Neural cell (in vitro differentiated cells): Measurements from ENCODE around the gene INPP5D. TPM values are rescaled to one million over a fixed set of nuclear protein-coding genes. Genes with fewer than 3 reads are reported as not detected.

Source experiments
- H2AFZ ChIP-seq: fragments of 200-600, 300-800 bp; sonication (generic), shearing (Covaris generic); 2 replicates; pipeline ENCODE4 v1.6.0; 2014; ENCODE audit warnings: low read depth, mild to moderate bottlenecking, antibody characterized with exemption, low read length, moderate library complexity
- H3F3A ChIP-seq: fragments of 200-600 bp; shearing (Covaris generic); 2 replicates; pipeline ENCODE4 v1.6.1; 2016; ENCODE audit warnings: mild to moderate bottlenecking, moderate library complexity, mixed read lengths, antibody characterized with exemption, low read length; ENCODE audit not compliant: insufficient read depth, poor library complexity, severe bottlenecking
- H3K27ac ChIP-seq: fragments of 200-600, 300-800 bp; sonication (generic), shearing (Covaris generic); 2 replicates; pipeline ENCODE4 v1.5.1; 2014; ENCODE audit warnings: mild to moderate bottlenecking, low read length, moderate library complexity
- H3K27me3 ChIP-seq: fragments of 300-800, 200-600 bp; sonication (generic), shearing (Covaris generic); 2 replicates; pipeline ENCODE4 v1.6.0; 2014; ENCODE audit warnings: mild to moderate bottlenecking, low read depth, low read length, moderate library complexity; ENCODE audit not compliant: insufficient read depth
- H3K36me3 ChIP-seq: fragments of 300-800, 200-600 bp; sonication (generic), shearing (Covaris generic); 2 replicates; pipeline ENCODE4 v1.5.1; 2014; ENCODE audit warnings: mild to moderate bottlenecking, antibody characterized with exemption, low read length, moderate library complexity; ENCODE audit not compliant: insufficient read depth
- H3K4me2 ChIP-seq: fragments of 300-800, 200-600 bp; sonication (generic), shearing (Covaris generic); 2 replicates; pipeline ENCODE4 v1.6.0; 2014; ENCODE audit warnings: mild to moderate bottlenecking, low read length
- H3K4me3 ChIP-seq: fragments of 300-800, 200-600 bp; sonication (generic), shearing (Covaris generic); 2 replicates; pipeline ENCODE4 v1.5.1; 2014; ENCODE audit warnings: mild to moderate bottlenecking, low read length, moderate library complexity
- H3K79me2 ChIP-seq: fragments of 200-600 bp; shearing (Covaris generic); replicated peaks from 2 replicates; pipeline ENCODE4 v1.6.0; 2014; ENCODE audit warnings: mild to moderate bottlenecking, low read length, moderate library complexity; ENCODE audit not compliant: insufficient read depth
- H3K9ac ChIP-seq: fragments of 300-800, 200-600 bp; sonication (generic), shearing (Covaris generic); 2 replicates; pipeline ENCODE4 v1.6.1; 2016; ENCODE audit warnings: mild to moderate bottlenecking, low read length, mixed read lengths
- H3K9me2 ChIP-seq: fragments of 200-600 bp; shearing (Covaris generic); 2 replicates; pipeline ENCODE4 v1.6.1; 2016; ENCODE audit warnings: mild to moderate bottlenecking, low read length, mixed read lengths; ENCODE audit not compliant: insufficient read depth
- H3K9me3 ChIP-seq: fragments of 200-600, 300-800 bp; sonication (generic), shearing (Covaris generic); 2 replicates; pipeline ENCODE4 v1.6.1; 2016; ENCODE audit warnings: mild to moderate bottlenecking, mixed run types, low read length, moderate library complexity, mixed read lengths
- H4K20me1 ChIP-seq: fragments of 200-600 bp; shearing (Covaris generic); 2 replicates; pipeline ENCODE4 v1.6.1; 2016; ENCODE audit warnings: mild to moderate bottlenecking, mixed run types; ENCODE audit not compliant: insufficient read depth
- EP300 ChIP-seq: fragments of 450-650 bp; conservative IDR thresholded peaks from 2 replicates; pipeline ENCODE4 v1.6.1; 2014; ENCODE audit warnings: antibody characterized with exemption, mild to moderate bottlenecking, moderate library complexity; ENCODE audit not compliant: poor library complexity, severe bottlenecking
- EZH2 ChIP-seq: fragments of 200-600, 300-800 bp; shearing (Covaris generic), sonication (generic); IDR thresholded peaks from 2 replicates; pipeline ENCODE4 v1.6.1; 2014; ENCODE audit warnings: antibody characterized with exemption, low read length, borderline replicate concordance, mild to moderate bottlenecking; ENCODE audit not compliant: insufficient read depth, poor library complexity, severe bottlenecking
- MXI1 ChIP-seq: fragments of 450-650 bp; conservative IDR thresholded peaks from 2 replicates; pipeline ENCODE4 v1.6.1; 2014; ENCODE audit warnings: antibody characterized with exemption, mild to moderate bottlenecking; ENCODE audit not compliant: poor library complexity, severe bottlenecking
- POLR2AphosphoS5 ChIP-seq: IDR thresholded peaks from 2 replicates; pipeline ENCODE4 v1.6.1; 2012
- RAD21 ChIP-seq: fragments of 450-650 bp; conservative IDR thresholded peaks from 2 replicates; pipeline ENCODE4 v1.6.1; 2014; ENCODE audit warnings: antibody characterized with exemption, mild to moderate bottlenecking, moderate library complexity
- SMC3 ChIP-seq: fragments of 450-650 bp; conservative IDR thresholded peaks from 2 replicates; pipeline ENCODE4 v1.6.1; 2014; ENCODE audit warnings: antibody characterized with exemption, mild to moderate bottlenecking, moderate library complexity; ENCODE audit not compliant: poor library complexity
- TAF1 ChIP-seq: IDR thresholded peaks from 2 replicates; pipeline ENCODE4 v1.6.1; 2012; ENCODE audit warnings: low read depth
- polyA plus RNA-seq: library from polyadenylated mRNA; depleted of rRNA; stranded (reverse); fragments of >200 nt; gene quantifications from 2 replicates; pipeline ENCODE4 v1.2.3, GENCODE V29; 2014
- TF ChIP-seq, protein P1 (sequence below): fragments of 450-650 bp; IDR thresholded peaks from 2 replicates; pipeline ENCODE4 v1.5.1; 2014; ENCODE audit warnings: antibody characterized with exemption, mild to moderate bottlenecking, moderate library complexity; ENCODE audit not compliant: poor library complexity, severe bottlenecking
- TF ChIP-seq, protein P2 (sequence below): IDR thresholded peaks from 2 replicates; pipeline ENCODE4 v1.6.1; 2012; ENCODE audit warnings: borderline replicate concordance

The INPP5D gene
- polyA plus RNA-seq, 1 donor from 2014 or later: not detected

DNA sequence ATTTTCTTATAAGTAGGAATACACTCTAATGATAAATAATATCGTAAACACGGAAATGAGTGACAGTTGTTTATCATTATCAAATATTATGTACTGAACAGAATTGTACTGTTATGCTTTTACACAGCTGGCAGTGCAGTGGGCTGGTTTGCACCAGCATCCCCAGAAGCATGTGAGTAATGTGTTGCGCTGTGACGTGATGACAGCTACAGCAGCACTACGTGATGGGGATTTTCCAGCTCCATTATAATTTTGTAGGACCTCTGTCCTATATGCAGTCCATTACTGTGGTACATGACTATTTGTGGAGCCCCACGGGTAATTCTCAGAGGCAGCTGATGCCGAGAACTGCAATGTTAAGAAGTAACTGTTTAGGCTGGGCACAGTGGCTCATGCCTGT, 114.0 kb downstream of the INPP5D start:
- no peaks in the 10 kb centered on the region for H4K20me1 ChIP-seq
- TF ChIP-seq MXI1 (no peak), RAD21 (no peak), POLR2AphosphoS5 (no peak), EZH2 (no peak), TAF1 (no peak), EP300 (no peak), SMC3 (no peak)
- TF ChIP-seq, protein P1, sequence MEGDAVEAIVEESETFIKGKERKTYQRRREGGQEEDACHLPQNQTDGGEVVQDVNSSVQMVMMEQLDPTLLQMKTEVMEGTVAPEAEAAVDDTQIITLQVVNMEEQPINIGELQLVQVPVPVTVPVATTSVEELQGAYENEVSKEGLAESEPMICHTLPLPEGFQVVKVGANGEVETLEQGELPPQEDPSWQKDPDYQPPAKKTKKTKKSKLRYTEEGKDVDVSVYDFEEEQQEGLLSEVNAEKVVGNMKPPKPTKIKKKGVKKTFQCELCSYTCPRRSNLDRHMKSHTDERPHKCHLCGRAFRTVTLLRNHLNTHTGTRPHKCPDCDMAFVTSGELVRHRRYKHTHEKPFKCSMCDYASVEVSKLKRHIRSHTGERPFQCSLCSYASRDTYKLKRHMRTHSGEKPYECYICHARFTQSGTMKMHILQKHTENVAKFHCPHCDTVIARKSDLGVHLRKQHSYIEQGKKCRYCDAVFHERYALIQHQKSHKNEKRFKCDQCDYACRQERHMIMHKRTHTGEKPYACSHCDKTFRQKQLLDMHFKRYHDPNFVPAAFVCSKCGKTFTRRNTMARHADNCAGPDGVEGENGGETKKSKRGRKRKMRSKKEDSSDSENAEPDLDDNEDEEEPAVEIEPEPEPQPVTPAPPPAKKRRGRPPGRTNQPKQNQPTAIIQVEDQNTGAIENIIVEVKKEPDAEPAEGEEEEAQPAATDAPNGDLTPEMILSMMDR: no peak
- TF ChIP-seq, protein P2, sequence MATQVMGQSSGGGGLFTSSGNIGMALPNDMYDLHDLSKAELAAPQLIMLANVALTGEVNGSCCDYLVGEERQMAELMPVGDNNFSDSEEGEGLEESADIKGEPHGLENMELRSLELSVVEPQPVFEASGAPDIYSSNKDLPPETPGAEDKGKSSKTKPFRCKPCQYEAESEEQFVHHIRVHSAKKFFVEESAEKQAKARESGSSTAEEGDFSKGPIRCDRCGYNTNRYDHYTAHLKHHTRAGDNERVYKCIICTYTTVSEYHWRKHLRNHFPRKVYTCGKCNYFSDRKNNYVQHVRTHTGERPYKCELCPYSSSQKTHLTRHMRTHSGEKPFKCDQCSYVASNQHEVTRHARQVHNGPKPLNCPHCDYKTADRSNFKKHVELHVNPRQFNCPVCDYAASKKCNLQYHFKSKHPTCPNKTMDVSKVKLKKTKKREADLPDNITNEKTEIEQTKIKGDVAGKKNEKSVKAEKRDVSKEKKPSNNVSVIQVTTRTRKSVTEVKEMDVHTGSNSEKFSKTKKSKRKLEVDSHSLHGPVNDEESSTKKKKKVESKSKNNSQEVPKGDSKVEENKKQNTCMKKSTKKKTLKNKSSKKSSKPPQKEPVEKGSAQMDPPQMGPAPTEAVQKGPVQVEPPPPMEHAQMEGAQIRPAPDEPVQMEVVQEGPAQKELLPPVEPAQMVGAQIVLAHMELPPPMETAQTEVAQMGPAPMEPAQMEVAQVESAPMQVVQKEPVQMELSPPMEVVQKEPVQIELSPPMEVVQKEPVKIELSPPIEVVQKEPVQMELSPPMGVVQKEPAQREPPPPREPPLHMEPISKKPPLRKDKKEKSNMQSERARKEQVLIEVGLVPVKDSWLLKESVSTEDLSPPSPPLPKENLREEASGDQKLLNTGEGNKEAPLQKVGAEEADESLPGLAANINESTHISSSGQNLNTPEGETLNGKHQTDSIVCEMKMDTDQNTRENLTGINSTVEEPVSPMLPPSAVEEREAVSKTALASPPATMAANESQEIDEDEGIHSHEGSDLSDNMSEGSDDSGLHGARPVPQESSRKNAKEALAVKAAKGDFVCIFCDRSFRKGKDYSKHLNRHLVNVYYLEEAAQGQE: no peak
- no peak overlapping the region for H3K4me3 ChIP-seq
- no peaks in the 10 kb centered on the region for H3K79me2 ChIP-seq
- no peaks in the 10 kb centered on the region for H3F3A ChIP-seq
- no peak overlapping the region for H3K4me2 ChIP-seq
- no peak overlapping the region for H2AFZ ChIP-seq
- H3K27me3 ChIP-seq: no peaks in the 10 kb centered on the region
- no peak overlapping the region for H3K9ac ChIP-seq
- no peak overlapping the region for H3K27ac ChIP-seq
- no peaks in the 10 kb centered on the region for H3K9me3 ChIP-seq
- H3K9me2 ChIP-seq: no peaks in the 10 kb centered on the region
- H3K36me3 ChIP-seq: no peaks in the 10 kb centered on the region

DNA sequence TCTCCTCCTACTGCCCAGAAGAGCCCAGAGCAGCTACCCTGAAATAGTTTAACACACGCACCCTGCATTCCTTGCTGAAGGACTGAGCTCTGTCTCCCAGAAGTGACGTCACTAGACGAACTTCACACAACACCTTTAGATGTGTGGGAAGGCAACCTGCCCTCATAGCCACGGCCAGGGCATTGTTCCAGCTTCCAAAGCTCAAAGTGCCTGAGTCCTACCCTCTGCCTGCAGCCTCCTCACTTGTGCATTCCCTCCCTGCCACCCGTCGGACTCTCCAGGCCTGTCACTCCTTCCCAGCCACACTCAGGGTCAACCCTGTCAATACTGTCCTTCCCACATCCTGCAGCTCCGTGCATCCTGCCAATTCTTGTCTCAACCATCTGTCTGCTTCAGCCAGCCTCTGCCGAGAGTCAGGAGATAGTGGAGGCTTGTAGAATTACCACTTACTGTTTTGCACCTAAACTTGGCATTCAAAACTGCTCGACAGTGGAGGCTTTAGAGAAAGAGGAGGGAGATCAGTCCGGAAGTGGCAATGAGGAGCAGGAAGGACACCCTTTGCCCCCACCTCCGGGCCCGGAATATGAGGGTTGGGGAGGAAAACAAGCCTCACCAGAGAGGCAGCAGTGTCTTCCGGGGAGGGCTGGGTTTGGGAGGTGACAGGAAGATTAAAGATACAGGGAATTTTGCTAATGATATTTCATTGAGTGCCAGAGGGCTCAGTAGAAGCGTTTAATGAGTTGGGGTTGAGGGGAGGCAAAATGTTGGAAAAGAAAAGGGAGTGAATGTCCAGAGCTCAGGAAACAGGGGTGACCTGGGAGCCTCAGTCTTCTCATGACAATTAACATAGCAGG, 119.1 kb downstream of the INPP5D start:
- no peaks in the 10 kb centered on the region for H3K36me3 ChIP-seq
- no peaks in the 10 kb centered on the region for H3F3A ChIP-seq
- TF ChIP-seq EP300 (no peak), RAD21 (no peak), POLR2AphosphoS5 (no peak), MXI1 (no peak), EZH2 (no peak), SMC3 (no peak), TAF1 (no peak)
- TF ChIP-seq, protein P2: no peak
- TF ChIP-seq, protein P1: no peak
- no peak overlapping the region for H3K4me2 ChIP-seq
- no peaks in the 10 kb centered on the region for H3K9me3 ChIP-seq
- H2AFZ ChIP-seq: no peak overlapping the region
- H3K4me3 ChIP-seq: no peak overlapping the region
- H3K27me3 ChIP-seq: no peaks in the 10 kb centered on the region
- no peaks in the 10 kb centered on the region for H3K9me2 ChIP-seq
- H4K20me1 ChIP-seq: no peaks in the 10 kb centered on the region
- H3K9ac ChIP-seq: no peak overlapping the region
- H3K79me2 ChIP-seq: no peaks in the 10 kb centered on the region
- no peak overlapping the region for H3K27ac ChIP-seq
